HepG2 (cell line): Measurements from ENCODE around the gene PRR20A. TPM values are rescaled to one million over a fixed set of nuclear protein-coding genes. Genes with fewer than 3 reads are reported as not detected.
"Not testable (repeated sequence)": the region's sequence is repeated elsewhere in the genome, so short reads cannot be mapped to it uniquely, and the experiment has no call there.

Experiments
- ATAC-seq: fragments of 200-7000 bp; cut with Tn5 transposase; 3 replicates; pipeline ENCODE4 v1.9.1; 2020; ENCODE audit warnings: mild to moderate bottlenecking, moderate library complexity
- Bru-seq: library from RNA; stranded (reverse); fragments of 400-500 nt; gene quantifications from one replicate; lab custom pipeline; 2021; lab: Mats Ljungman, UMichigan
- BruChase-seq, 2 experiments: library from RNA; stranded (reverse); fragments of 400-500 nt; gene quantifications; one replicate each; lab custom pipeline; 2021; lab: Mats Ljungman, UMichigan
- BruUV-seq: library from RNA; stranded (reverse); fragments of 400-500 nt; replicated peaks from 2 replicates; lab custom pipeline; 2021; lab: Mats Ljungman, UMichigan
- CTCF ChIA-PET: fragments of 300-600 bp; formaldehyde crosslinking; extraction: SDS; loops from one replicate; lab custom pipeline; 2021; ENCODE audit warnings: low total read pairs, inconsistent platforms, low intra/inter-chr PET ratio; lab: Yijun Ruan, JAX
- POLR2A ChIA-PET: fragments of 350-600 bp; sonication (Branson Sonifier 250); formaldehyde crosslinking; loops from one replicate; lab custom pipeline; 2020; ENCODE audit warnings: antibody characterized with exemption, inconsistent platforms; lab: Yijun Ruan, JAX
- DNase-seq: peaks from one replicate; pipeline ENCODE4 v3.0.0-alpha.2; 2015; ENCODE audit warnings: low spot score
- FAIRE-seq: peaks from 3 replicates; lab custom pipeline; 2011; peaks lifted over from hg19 to GRCh38; lab: Jason Lieb, UNC
- H2AFZ ChIP-seq: one replicate; pipeline ENCODE4 v1.6.1; 2011; ENCODE audit warnings: low read length, inconsistent platforms
- H3K27ac ChIP-seq: fragments of 300-600 bp; 3 replicates; pipeline ENCODE4 v1.8.0; 2011; ENCODE audit warnings: mixed run types, mild to moderate bottlenecking, mixed read lengths, low read length, inconsistent platforms; ENCODE audit not compliant: insufficient read depth; ENCODE audit errors: extremely low read length
- H3K27me3 ChIP-seq, 2 experiments: fragments of 200-600 bp in 1 of 2; 2 replicates in 1 of 2; 3 replicates in 1 of 2; pipeline versions ENCODE4 v1.6.0 to v1.8.0; 2011; ENCODE audit warnings: low read length in 2 of 2, mild to moderate bottlenecking in 2 of 2, moderate library complexity in 2 of 2, inconsistent platforms in 1 of 2; ENCODE audit not compliant: insufficient read depth in 2 of 2, control insufficient read depth in 1 of 2
- H3K36me3 ChIP-seq, 2 experiments: fragments of 200-600 bp in 1 of 2; replicated peaks in 1 of 2; 2 replicates in 1 of 2; 3 replicates in 1 of 2; pipeline versions ENCODE4 v1.5.1 to v1.8.0; 2011; ENCODE audit warnings: low read length in 2 of 2, inconsistent platforms in 1 of 2; ENCODE audit not compliant: insufficient read depth in 2 of 2, control insufficient read depth in 1 of 2
- H3K4me1 ChIP-seq: 2 replicates; pipeline ENCODE4 v1.5.1; 2012; ENCODE audit warnings: low read length, inconsistent platforms; ENCODE audit not compliant: insufficient read depth
- H3K4me2 ChIP-seq: 2 replicates; pipeline ENCODE4 v1.6.0; 2011; ENCODE audit warnings: low read depth, low read length, inconsistent platforms
- H3K4me3 ChIP-seq, 3 experiments: fragments of 200-600 bp in 1 of 3; sonication (generic), shearing (Covaris generic) in 1 of 3; replicated peaks in 1 of 3; 2 replicates each; pipeline ENCODE4 v1.5.1; 2011 to 2016; ENCODE audit warnings: low read length in 3 of 3, inconsistent platforms in 2 of 3, low read depth in 2 of 3, mild to moderate bottlenecking in 2 of 3, control low read depth in 1 of 3, mixed read lengths in 1 of 3; ENCODE audit not compliant: insufficient read depth in 1 of 3
- H3K79me2 ChIP-seq: one replicate; pipeline ENCODE4 v1.6.1; 2011; ENCODE audit warnings: low read length, inconsistent platforms; ENCODE audit not compliant: insufficient read depth
- H3K9ac ChIP-seq: 2 replicates; pipeline ENCODE4 v1.6.0; 2011; ENCODE audit warnings: mild to moderate bottlenecking, low read depth, low read length, inconsistent platforms; ENCODE audit not compliant: insufficient read depth
- H3K9me3 ChIP-seq: 2 replicates; pipeline ENCODE4 v1.5.1; 2012; ENCODE audit warnings: mild to moderate bottlenecking, low read length
- H4K20me1 ChIP-seq: 2 replicates; pipeline ENCODE4 v1.6.0; 2011; ENCODE audit warnings: inconsistent platforms, mild to moderate bottlenecking, low read length, moderate library complexity; ENCODE audit not compliant: insufficient read depth
- ARNTL ChIP-seq: sonication (generic); formaldehyde crosslinking; IDR thresholded peaks from 2 replicates; pipeline ENCODE4 v1.4.0; 2020; ENCODE audit warnings: mild to moderate bottlenecking, missing genetic modification reagents
- CC2D1A ChIP-seq: sonication (generic); formaldehyde crosslinking; IDR thresholded peaks from 2 replicates; pipeline ENCODE4 v1.8.1; 2023; ENCODE audit warnings: mild to moderate bottlenecking, missing genetic modification reagents
- FOXC1 ChIP-seq: sonication (generic); formaldehyde crosslinking; IDR thresholded peaks from 2 replicates; pipeline ENCODE4 v1.8.0; 2022; ENCODE audit warnings: mild to moderate bottlenecking, missing genetic modification reagents, borderline replicate concordance
- STAG1 ChIP-seq: sonication (generic); formaldehyde crosslinking; IDR thresholded peaks from 2 replicates; pipeline ENCODE4 v1.4.0; 2020; ENCODE audit warnings: missing genetic modification reagents
- TCF7 ChIP-seq: sonication (generic); IDR thresholded peaks from 2 replicates; pipeline ENCODE4 v1.6.1; 2016; ENCODE audit warnings: antibody characterized with exemption, low read depth
- ZBTB7A ChIP-seq: sonication (generic); formaldehyde crosslinking; IDR thresholded peaks from 2 replicates; pipeline ENCODE4 v1.8.0; 2022; ENCODE audit warnings: mild to moderate bottlenecking, missing genetic modification reagents
- ZNF468 ChIP-seq: sonication (generic); formaldehyde crosslinking; IDR thresholded peaks from 2 replicates; pipeline ENCODE4 v1.8.0; 2022; ENCODE audit warnings: mild to moderate bottlenecking, moderate library complexity, missing genetic modification reagents
- ZNF550 ChIP-seq: sonication (generic); formaldehyde crosslinking; IDR thresholded peaks from 2 replicates; pipeline ENCODE4 v1.4.0; 2020; ENCODE audit warnings: mild to moderate bottlenecking, missing genetic modification reagents, borderline replicate concordance
- ZNF672 ChIP-seq: sonication (generic); formaldehyde crosslinking; IDR thresholded peaks from 2 replicates; pipeline ENCODE4 v1.8.1; 2022; ENCODE audit warnings: missing genetic modification reagents
- ZNF674 ChIP-seq: sonication (generic); formaldehyde crosslinking; IDR thresholded peaks from 2 replicates; pipeline ENCODE4 v1.5.0; 2020; ENCODE audit warnings: low read depth, mild to moderate bottlenecking, missing genetic modification reagents
- ZSCAN20 ChIP-seq: sonication (generic); formaldehyde crosslinking; IDR thresholded peaks from 2 replicates; pipeline ENCODE4 v1.4.0; 2020; ENCODE audit warnings: missing genetic modification reagents, mild to moderate bottlenecking, borderline replicate concordance
- WGBS: methylation state at CpG from one replicate; pipeline ENCODE4 v1.1.6; 2017; ENCODE audit warnings: low lambda C conversion rate; 5-methylcytosine and 5-hydroxymethylcytosine counted together
- in situ Hi-C: cut with HindIII; loops from 2 replicates; pipeline ENCODE4 v1.10.0; 2017; ENCODE audit warnings: low pct_unique_long_range_greater_than_20kb; ENCODE audit not compliant: extremely low pct_ligation_motif_present
- intact Hi-C: fragments of 100-400 bp; cut with micrococcal nuclease; formaldehyde crosslinking; loops from one replicate; pipeline ENCODE4 v1.10.0; 2022; ENCODE audit not compliant: unreplicated experiment
- long read RNA-seq, 2 experiments: library from RNA in 1 of 2; library from polyadenylated mRNA in 1 of 2; stranded (forward) in 1 of 2; unstranded in 1 of 2; transcript quantifications; one replicate each; pipeline ENCODE4 v2.0.0, GENCODE V29; 2019 to 2022
- polyA minus RNA-seq, 3 experiments: library from RNA; depleted of rRNA, polyadenylated mRNA; stranded (reverse); fragments of >200 nt; gene quantifications; 2 replicates each; pipeline ENCODE4 v1.2.3, GENCODE V29; 2011; ENCODE audit warnings: low replicate concordance in 1 of 3
- polyA plus RNA-seq, 8 experiments: library from polyadenylated mRNA; depleted of rRNA in 3 of 8; stranded (reverse) in 7 of 8; unstranded in 1 of 8; fragments of >200 nt; fragmentation: Illumina TruSeq in 4 of 8; extraction: Trizol in 4 of 8; gene quantifications; 2 replicates each; pipeline versions ENCODE4 v1.2.1 to v1.2.3, GENCODE V29; 2011 to 2016; ENCODE audit warnings: low read depth in 4 of 8, missing spikeins in 1 of 8, mixed read lengths in 1 of 8; ENCODE audit not compliant: insufficient read depth in 1 of 8
- total RNA-seq, 5 experiments: library from RNA; depleted of rRNA; stranded (reverse); fragments of >200 nt; fragmentation: Illumina TruSeq; extraction: Trizol; gene quantifications; 2 replicates each; pipeline ENCODE4 v1.2.3, GENCODE V29; 2016; ENCODE audit warnings: low read depth in 1 of 5
- TF ChIP-seq, protein P1 (sequence below): sonication (generic); formaldehyde crosslinking; IDR thresholded peaks from 2 replicates; pipeline ENCODE4 v1.9.0; 2022; ENCODE audit warnings: missing genetic modification reagents, mild to moderate bottlenecking, borderline replicate concordance

PRR20A gene
- total RNA-seq (2016; rRNA removed; fragmentation: Illumina TruSeq; extraction: Trizol) (not detected in 2 replicates), polyA plus RNA-seq (2011; rRNA removed) (not detected in 2 replicates), polyA minus RNA-seq (2011; rRNA and poly(A)+ RNA removed; ENCODE audit: low replicate concordance) (not detected in 2 replicates), Bru-seq, nascent RNA (not detected), BruChase-seq, experiment 1, labeled RNA remaining after a 6-hour chase (not detected), BruChase-seq, experiment 2, labeled RNA remaining after a 2-hour chase (not detected)
- total RNA-seq (2016; cell fraction: cytosol; rRNA removed; fragmentation: Illumina TruSeq; extraction: Trizol; ENCODE audit: low read depth): not detected in 2 replicates
- not detected in 2 replicates for total RNA-seq (2016; cell fraction: insoluble cytoplasmic fraction; rRNA removed; fragmentation: Illumina TruSeq; extraction: Trizol)
- not detected in 2 replicates for total RNA-seq (2016; cell fraction: membrane; rRNA removed; fragmentation: Illumina TruSeq; extraction: Trizol)
- total RNA-seq (2016; cell fraction: nucleus; rRNA removed; fragmentation: Illumina TruSeq; extraction: Trizol): not detected in 2 replicates
- polyA plus RNA-seq (2011; cell fraction: cytosol; rRNA removed): not detected in 2 replicates
- not detected in 2 replicates for polyA plus RNA-seq (2011; cell fraction: nucleus; rRNA removed)
- polyA plus RNA-seq (2012): not detected in 2 replicates
- not detected in 2 replicates for polyA plus RNA-seq (2016; cell fraction: cytosol; fragmentation: Illumina TruSeq; extraction: Trizol; ENCODE audit: low read depth)
- not detected in 2 replicates for polyA plus RNA-seq (2016; cell fraction: insoluble cytoplasmic fraction; fragmentation: Illumina TruSeq; extraction: Trizol; ENCODE audit: low read depth)
- polyA plus RNA-seq (2016; cell fraction: membrane; fragmentation: Illumina TruSeq; extraction: Trizol; ENCODE audit: low read depth): not detected in 2 replicates
- not detected in 2 replicates for polyA plus RNA-seq (2016; cell fraction: nucleus; fragmentation: Illumina TruSeq; extraction: Trizol; ENCODE audit: insufficient read depth, low read depth)
- not detected in 2 replicates for polyA minus RNA-seq (2011; cell fraction: cytosol; rRNA and poly(A)+ RNA removed)
- polyA minus RNA-seq (2011; cell fraction: nucleus; rRNA and poly(A)+ RNA removed): not detected in 2 replicates
- long read RNA-seq, experiment 1: 0 reads
- long read RNA-seq, experiment 2: 0 reads

DNA sequence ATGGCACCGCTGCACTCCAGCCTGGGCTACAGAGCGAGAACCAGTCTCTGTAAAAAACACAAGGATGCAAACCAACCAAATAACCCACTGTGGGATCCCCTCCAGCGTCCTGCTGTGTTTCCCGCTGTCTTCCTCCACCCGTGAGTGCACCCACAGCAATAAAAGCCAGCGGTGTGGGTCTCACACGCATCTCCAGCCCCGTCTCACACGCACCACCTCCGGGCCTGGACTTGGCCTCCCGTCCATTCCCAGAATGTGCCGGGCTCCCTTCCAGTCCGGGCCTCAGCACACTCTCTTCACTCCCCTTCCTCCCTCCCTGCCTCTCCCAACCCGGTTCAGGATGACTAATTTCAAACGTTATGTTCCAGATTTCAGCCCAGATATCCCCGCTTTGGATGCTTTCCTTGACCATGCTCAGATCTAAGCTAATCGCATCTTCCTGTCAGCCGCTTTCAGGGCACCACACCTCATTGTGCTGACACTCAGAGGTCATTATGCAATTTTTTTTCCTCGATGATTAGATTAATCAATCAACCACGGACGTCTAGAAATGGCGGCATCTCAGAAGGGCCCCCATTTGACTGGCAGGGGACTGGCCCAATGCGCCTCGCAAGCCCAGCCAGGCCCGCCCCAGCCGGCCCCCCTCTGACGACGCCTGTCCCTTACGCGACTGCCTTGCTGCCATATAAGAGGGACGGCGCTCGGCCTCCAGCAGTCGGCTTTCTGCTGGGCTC is at the start of gene PRR20A:
Gene PRR20A (plus strand): TSS at position 684 of the 734 bp plus-strand sequence. CDS start 387 bp downstream, outside the sequence.
- H4K20me1 ChIP-seq, H3K27me3 ChIP-seq, in situ Hi-C loops, ATAC-seq, DNase-seq, H3K4me3 ChIP-seq, H3K9ac ChIP-seq, BruUV-seq, POLR2A ChIA-PET, H3K36me3 ChIP-seq, H3K4me1 ChIP-seq, H2AFZ ChIP-seq, CTCF ChIA-PET, H3K79me2 ChIP-seq, H3K27ac ChIP-seq, FAIRE-seq, intact Hi-C loops, H3K4me2 ChIP-seq: not testable (repeated sequence)
- 89% methylated on average over 11 of the region's 34 CpGs for WGBS
- H3K9me3 ChIP-seq: peaks cover 26% of the 10 kb centered on the region

DNA sequence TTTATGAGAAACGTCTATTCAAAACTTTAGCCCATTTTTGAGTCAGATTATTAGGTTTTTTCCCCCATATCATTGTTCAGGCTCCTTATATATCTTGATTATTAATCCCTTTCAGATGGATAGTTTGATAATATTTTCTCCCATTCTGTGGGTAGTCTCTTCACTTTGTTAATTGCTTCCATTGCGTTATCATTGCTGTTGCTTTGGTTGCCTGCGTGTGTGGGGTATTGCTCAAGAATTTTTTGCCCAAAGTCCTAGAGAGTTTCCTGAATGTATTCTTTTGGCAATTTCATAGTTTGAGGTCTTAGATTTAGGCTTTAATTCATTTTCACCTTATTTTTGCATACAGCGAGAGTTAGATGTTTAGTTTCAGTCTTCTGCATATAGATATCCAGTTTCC is 25.8 kb upstream of the PRR20A start:
- H3K4me1 ChIP-seq: no peaks in the 10 kb centered on the region
- no peak overlapping the region for H3K27ac ChIP-seq
- in situ Hi-C loops (loop anchor here (25.0 kb wide), 1 partner anchor 97 kb away; no protein-coding TSS in a partner anchor), intact Hi-C loops (no loop called here)
- no peaks in the 10 kb centered on the region for H3K36me3 ChIP-seq
- ChIA-PET POLR2A (no interaction called here), CTCF (no interaction called here)
- 13% methylated on average over 4 of the region's 4 CpGs for WGBS
- no peak overlapping the region for H2AFZ ChIP-seq
- H3K27me3 ChIP-seq: no peaks in the 10 kb centered on the region
- ATAC-seq (no peak), FAIRE-seq (no peak), DNase-seq (no peak)
- peaks cover 81% of the 10 kb centered on the region for H3K9me3 ChIP-seq
- H4K20me1 ChIP-seq: no peaks in the 10 kb centered on the region
- no peak overlapping the region for H3K4me3 ChIP-seq
- TF ChIP-seq STAG1 (no peak), ZNF674 (CRISPR knock-in tag) (no peak), FOXC1 (CRISPR knock-in tag) (no peak), ZNF672 (CRISPR knock-in tag) (no peak), CC2D1A (CRISPR knock-in tag) (no peak), ZBTB7A (CRISPR knock-in tag) (no peak), ZNF550 (CRISPR knock-in tag) (no peak), ARNTL (CRISPR knock-in tag) (no peak), TCF7 (no peak), ZSCAN20 (CRISPR knock-in tag) (no peak), ZNF468 (CRISPR knock-in tag) (no peak)
- TF ChIP-seq, protein P1, sequence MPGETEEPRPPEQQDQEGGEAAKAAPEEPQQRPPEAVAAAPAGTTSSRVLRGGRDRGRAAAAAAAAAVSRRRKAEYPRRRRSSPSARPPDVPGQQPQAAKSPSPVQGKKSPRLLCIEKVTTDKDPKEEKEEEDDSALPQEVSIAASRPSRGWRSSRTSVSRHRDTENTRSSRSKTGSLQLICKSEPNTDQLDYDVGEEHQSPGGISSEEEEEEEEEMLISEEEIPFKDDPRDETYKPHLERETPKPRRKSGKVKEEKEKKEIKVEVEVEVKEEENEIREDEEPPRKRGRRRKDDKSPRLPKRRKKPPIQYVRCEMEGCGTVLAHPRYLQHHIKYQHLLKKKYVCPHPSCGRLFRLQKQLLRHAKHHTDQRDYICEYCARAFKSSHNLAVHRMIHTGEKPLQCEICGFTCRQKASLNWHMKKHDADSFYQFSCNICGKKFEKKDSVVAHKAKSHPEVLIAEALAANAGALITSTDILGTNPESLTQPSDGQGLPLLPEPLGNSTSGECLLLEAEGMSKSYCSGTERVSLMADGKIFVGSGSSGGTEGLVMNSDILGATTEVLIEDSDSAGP (CRISPR knock-in tag): no peak
- H3K79me2 ChIP-seq: no peaks in the 10 kb centered on the region
- BruUV-seq: no TSS peak
- H3K4me2 ChIP-seq: no peak overlapping the region
- no peak overlapping the region for H3K9ac ChIP-seq
